Measurements from ENCODE around the gene ULK4.
"Not testable (repeated sequence)": the region's sequence is repeated elsewhere in the genome, so short reads cannot be mapped to it uniquely, and the experiment has no call there.

DNA sequence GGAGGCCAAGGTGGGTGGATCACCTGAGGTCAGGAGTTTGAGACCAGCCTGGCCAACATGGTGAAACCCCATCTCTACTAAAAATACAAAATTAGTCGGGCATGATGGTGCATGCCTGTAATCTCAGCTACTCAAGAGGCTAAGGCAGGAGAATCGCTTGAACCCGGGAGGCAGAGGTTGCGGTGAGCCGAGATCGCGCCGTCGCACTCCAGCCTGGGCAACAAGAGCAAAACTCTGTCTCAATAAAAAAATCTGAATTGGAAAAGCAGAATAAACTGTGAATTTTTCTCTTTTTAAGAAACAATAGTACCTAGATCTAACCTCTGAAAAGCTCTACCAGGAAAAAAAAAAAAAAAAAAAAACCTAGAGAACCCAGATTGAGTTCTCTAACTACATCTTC is 84.2 kb downstream of the ULK4 start:
- not testable (repeated sequence) for TF ChIP-seq CEBPB (IDR thresholded peaks at IDR 0.05; ENCODE audit: low read depth); CTCF (IDR thresholded peaks at IDR 0.05 in 2 of 3, conservative IDR thresholded peaks at IDR 0.05 in 1 of 3; ENCODE audit: borderline replicate concordance in 1 of 3, insufficient read depth in 1 of 3, low read depth in 2 of 3, low read length in 2 of 3); POLR2A (IDR thresholded peaks at IDR 0.05; ENCODE audit: borderline replicate concordance, extremely low read depth, insufficient read depth, insufficient read length)
- TF ChIP-seq, protein P1, sequence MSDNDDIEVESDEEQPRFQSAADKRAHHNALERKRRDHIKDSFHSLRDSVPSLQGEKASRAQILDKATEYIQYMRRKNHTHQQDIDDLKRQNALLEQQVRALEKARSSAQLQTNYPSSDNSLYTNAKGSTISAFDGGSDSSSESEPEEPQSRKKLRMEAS (IDR thresholded peaks at IDR 0.05) = not testable (repeated sequence)
